ENCODE data around the gene PPDPF. TPM values are rescaled to one million over a fixed set of nuclear protein-coding genes. Genes with fewer than 3 reads are reported as not detected.

Gene PPDPF
- total RNA-seq, 2 experiments from 2014 or later, result 34.9 to 117 TPM

DNA sequence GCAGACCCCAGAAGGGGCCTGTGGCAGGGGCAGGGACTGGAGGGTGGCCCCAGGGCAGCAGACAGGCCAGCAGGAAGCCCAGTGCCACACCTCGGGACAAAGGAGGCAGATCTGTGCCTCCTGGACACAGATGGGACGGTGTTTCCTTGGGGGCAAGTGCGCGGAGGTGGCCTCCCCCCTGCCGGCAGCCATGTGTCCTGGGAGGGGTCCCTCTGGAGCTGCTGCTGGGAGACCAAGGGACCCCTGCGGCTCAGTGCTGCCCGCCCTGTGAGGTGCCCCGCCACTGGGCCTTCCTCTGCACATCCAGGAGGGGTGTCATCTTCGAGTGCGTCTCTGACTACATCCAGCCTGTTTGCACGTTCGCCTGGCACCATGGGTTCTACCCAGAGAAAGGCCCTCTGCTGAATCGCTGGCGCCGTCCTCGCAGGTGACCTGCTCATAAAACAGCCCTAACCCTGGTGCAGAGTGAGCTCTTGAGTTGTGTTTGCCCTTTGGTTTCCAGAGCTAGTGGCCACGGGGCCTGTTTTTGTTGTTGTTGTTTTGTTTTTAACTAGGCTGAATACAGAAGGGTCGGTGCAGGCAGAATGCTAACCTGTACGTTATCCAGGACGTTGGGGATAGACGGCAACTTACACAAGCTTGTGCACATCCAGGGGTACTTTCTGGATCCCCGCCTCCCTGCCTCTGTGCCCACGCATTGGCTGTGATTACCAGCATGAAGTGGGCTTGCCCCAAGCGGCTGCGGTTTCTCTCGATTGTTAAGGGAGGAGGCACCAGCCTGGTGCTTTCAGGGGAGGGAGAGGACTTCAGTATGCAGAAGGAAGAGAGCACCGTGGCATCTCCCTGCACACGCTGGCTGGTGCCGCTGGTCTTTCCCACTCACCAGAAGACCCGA lies 46.8 kb upstream of the PPDPF start:
- intact Hi-C loops (cut with micrococcal nuclease; ENCODE audit: unreplicated experiment), result no loop called here
- Histone ChIP-seq H2AFZ (ENCODE audit: low read length) (no peak overlapping the region), H3K4me3 (ENCODE audit: low read depth, low read length, poor library complexity, severe bottlenecking) (no peak overlapping the region), H4K20me1 (ENCODE audit: insufficient read depth, low read length) (no peaks in the 10 kb centered on the region), H3K36me3 (ENCODE audit: insufficient read depth, low read length) (no peaks in the 10 kb centered on the region), H3K27ac (ENCODE audit: low read depth, low read length, poor library complexity, severe bottlenecking) (no peak overlapping the region), H3K79me2 (ENCODE audit: insufficient read depth, low read depth, low read length) (no peaks in the 10 kb centered on the region), H3K9me3 (ENCODE audit: low read length) (no peaks in the 10 kb centered on the region), H3K9me2 (ENCODE audit: insufficient read depth, low read length) (no peaks in the 10 kb centered on the region), H3K4me1 (ENCODE audit: insufficient read depth, low read length, poor library complexity, severe bottlenecking) (no peaks in the 10 kb centered on the region), H3K4me2 (ENCODE audit: low read length) (no peak overlapping the region)
- BruUV-seq (replicated peaks), result no TSS peak
- POLR2A ChIA-PET, result no interaction called here
- no peak for DNase-seq (ENCODE audit: low spot score)
- CTCF ChIA-PET (ENCODE audit: unreplicated experiment), result no interaction called here
- TF ChIP-seq EZH2phosphoT487 (IDR thresholded peaks at IDR 0.05; ENCODE audit: borderline replicate concordance, low read depth, low read length) (no peak), CTCF (conservative IDR thresholded peaks at IDR 0.05; ENCODE audit: low read length) (no peak)

DNA sequence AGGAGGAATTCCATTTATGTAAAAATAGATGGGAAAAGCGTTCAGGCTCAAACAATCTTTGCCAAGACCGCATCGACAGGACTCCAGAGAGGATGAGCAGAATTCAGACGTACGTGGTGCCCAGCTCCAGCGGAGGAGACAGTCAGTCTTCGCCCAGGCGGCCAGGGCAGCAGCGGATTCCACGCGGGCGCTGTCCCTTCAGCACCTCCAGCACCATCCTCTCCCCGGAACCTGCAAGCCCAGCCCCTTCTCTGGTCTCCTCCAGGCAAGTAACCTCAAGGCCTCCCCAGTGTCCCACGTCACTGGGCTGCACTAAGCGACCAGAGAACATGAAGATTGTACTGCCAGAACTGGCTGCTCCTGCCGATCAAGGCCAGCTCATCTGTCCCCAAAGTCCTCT lies 45.4 kb upstream of the PPDPF start:
- no TSS peak for BruUV-seq (replicated peaks)
- no peak for DNase-seq (ENCODE audit: low spot score)
- H3K9me3 ChIP-seq (ENCODE audit: low read length), result no peaks in the 10 kb centered on the region
- H4K20me1 ChIP-seq (ENCODE audit: insufficient read depth, low read length), result no peaks in the 10 kb centered on the region
- H3K36me3 ChIP-seq (ENCODE audit: insufficient read depth, low read length), result no peaks in the 10 kb centered on the region
- no peak overlapping the region for H3K4me2 ChIP-seq (ENCODE audit: low read length)
- TF ChIP-seq CTCF (conservative IDR thresholded peaks at IDR 0.05; ENCODE audit: low read length) (no peak), EZH2phosphoT487 (IDR thresholded peaks at IDR 0.05; ENCODE audit: borderline replicate concordance, low read depth, low read length) (no peak)
- CTCF ChIA-PET (ENCODE audit: unreplicated experiment), result no interaction called here
- intact Hi-C loops (cut with micrococcal nuclease; ENCODE audit: unreplicated experiment), result no loop called here
- no peak overlapping the region for H2AFZ ChIP-seq (ENCODE audit: low read length)
- H3K9me2 ChIP-seq (ENCODE audit: insufficient read depth, low read length), result no peaks in the 10 kb centered on the region
- H3K4me1 ChIP-seq (ENCODE audit: insufficient read depth, low read length, poor library complexity, severe bottlenecking), result no peaks in the 10 kb centered on the region
- POLR2A ChIA-PET, result no interaction called here
- H3K27ac ChIP-seq (ENCODE audit: low read depth, low read length, poor library complexity, severe bottlenecking), result no peak overlapping the region
- no peaks in the 10 kb centered on the region for H3K79me2 ChIP-seq (ENCODE audit: insufficient read depth, low read depth, low read length)
- H3K4me3 ChIP-seq (ENCODE audit: low read depth, low read length, poor library complexity, severe bottlenecking), result no peak overlapping the region

- ChIA-PET POLR2A (interaction anchor here (0.6 kb wide), 1 partner anchor 706 kb away, joined by 3 read pairs; no protein-coding TSS in a partner anchor), CTCF (ENCODE audit: unreplicated experiment) (no interaction called here)
- H3K9me3 ChIP-seq (ENCODE audit: low read length), result no peaks in the 10 kb centered on the region
- H3K27ac ChIP-seq (ENCODE audit: low read depth, low read length, poor library complexity, severe bottlenecking), result no peak overlapping the region
- H3K4me1 ChIP-seq (ENCODE audit: insufficient read depth, low read length, poor library complexity, severe bottlenecking), result no peaks in the 10 kb centered on the region
- no TSS peak for BruUV-seq (replicated peaks)
- intact Hi-C loops (cut with micrococcal nuclease; ENCODE audit: unreplicated experiment), result no loop called here
- TF ChIP-seq CTCF (conservative IDR thresholded peaks at IDR 0.05; ENCODE audit: low read length), result no peak
- no peak for TF ChIP-seq EZH2phosphoT487 (IDR thresholded peaks at IDR 0.05; ENCODE audit: borderline replicate concordance, low read depth, low read length)
- no peaks in the 10 kb centered on the region for H3K79me2 ChIP-seq (ENCODE audit: insufficient read depth, low read depth, low read length)
- H3K36me3 ChIP-seq (ENCODE audit: insufficient read depth, low read length), result no peaks in the 10 kb centered on the region
- H3K4me3 ChIP-seq (ENCODE audit: low read depth, low read length, poor library complexity, severe bottlenecking), result no peak overlapping the region
- no peaks in the 10 kb centered on the region for H3K9me2 ChIP-seq (ENCODE audit: insufficient read depth, low read length)
- H4K20me1 ChIP-seq (ENCODE audit: insufficient read depth, low read length), result no peaks in the 10 kb centered on the region
- H2AFZ ChIP-seq (ENCODE audit: low read length), result no peak overlapping the region
- H3K4me2 ChIP-seq (ENCODE audit: low read length), result no peak overlapping the region
- no peak for DNase-seq (ENCODE audit: low spot score)
Measured at GRCh38 chr20:63477061-63477616, 43.4 kb upstream of the PPDPF start.

Data from OCI-LY7 (cell line).